Measurements from ENCODE around the gene ZNF83.

Gene ZNF83

DNA sequence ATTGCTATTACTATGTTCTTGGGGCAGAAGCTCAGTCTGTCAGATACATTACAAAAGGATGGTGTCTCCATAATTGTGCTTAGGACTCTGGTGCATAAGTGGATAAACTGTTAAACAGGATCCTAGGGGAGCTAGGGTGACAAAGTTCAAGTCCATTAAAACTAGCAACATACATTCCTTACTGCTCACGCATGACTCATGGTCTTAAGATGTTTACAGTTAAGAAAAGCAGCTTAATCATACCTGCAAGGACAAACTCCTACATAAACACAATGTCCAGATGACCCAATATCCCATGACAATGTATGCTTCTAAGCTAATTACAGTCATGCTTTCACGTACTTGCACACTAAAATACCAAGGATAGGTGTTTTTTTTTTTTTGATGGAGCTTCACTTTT lies 71.6 kb downstream of the ZNF83 start:
- DNase-seq: no peak

DNA sequence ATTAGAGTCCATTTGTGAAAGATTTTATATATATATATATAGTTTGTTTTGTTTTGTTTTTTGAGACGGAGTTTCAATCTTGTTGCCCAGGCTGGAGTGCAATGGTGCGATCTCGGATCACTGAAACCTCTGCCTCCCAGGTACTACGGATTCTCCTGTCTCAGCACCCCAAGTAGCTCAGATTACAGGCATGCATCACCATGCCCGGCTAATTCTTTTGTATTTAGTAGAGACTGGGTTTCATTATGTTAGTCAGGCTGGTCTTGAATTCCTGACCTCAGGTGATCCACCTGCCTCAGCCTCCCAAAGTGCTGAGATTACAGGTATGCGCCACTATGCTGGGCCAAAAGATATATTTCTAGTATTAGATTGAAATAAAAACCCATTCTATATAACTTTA lies 72.0 kb downstream of the ZNF83 start:
- no peak for DNase-seq

Data from CD4-positive, alpha-beta T cell treated with Interleukin-15 for 1 hour (primary cell).